ENCODE measurements around the gene GTF3C1. TPM values are rescaled to one million over a fixed set of nuclear protein-coding genes. Genes with fewer than 3 reads are reported as not detected.

GTF3C1 gene
- total and polyA plus RNA-seq, 2 of the 13 experiments (the other 11 are each of a cell fraction or from before 2014, with no cell fraction given) = 29.2 to 72.7 TPM

GRCh38 chr16:27410761-27411160 is 139.0 kb downstream of the GTF3C1 start:
- no TSS peak for BruUV-seq (replicated peaks)
- peaks cover 8% of the 10 kb centered on the region; the same call in 1 of the 2 replicates for H3K9me3 ChIP-seq (ENCODE audit: low read length)
- FAIRE-seq (no peak), DNase-seq (ENCODE audit: low spot score) (no peak), ATAC-seq (no peak)
- H3K4me3 ChIP-seq (replicated peaks in 1 of 3; ENCODE audit: insufficient read depth in 1 of 3, low read depth in 2 of 3, low read length in 3 of 3) = no peak overlapping the region
- POLR2A ChIA-PET = no interaction called here
- intact Hi-C loops (cut with micrococcal nuclease; ENCODE audit: unreplicated experiment) = no loop called here
- WGBS (ENCODE audit: low lambda C conversion rate) = 11% methylated on average over 1 of the region's 1 CpG
- no peak overlapping the region for H2AFZ ChIP-seq (ENCODE audit: low read length)
- CTCF ChIA-PET (ENCODE audit: low intra/inter-chr PET ratio, low total read pairs) = no interaction called here
- H3K9ac ChIP-seq (ENCODE audit: insufficient read depth, low read depth, low read length) = no peak overlapping the region
- no peak overlapping the region for H3K4me2 ChIP-seq (ENCODE audit: low read depth, low read length)
- peaks cover 32% of the 10 kb centered on the region for H3K4me1 ChIP-seq (ENCODE audit: insufficient read depth, low read length)
- no peaks in the 10 kb centered on the region for H3K79me2 ChIP-seq (ENCODE audit: insufficient read depth, low read length)
- H4K20me1 ChIP-seq (ENCODE audit: insufficient read depth, low read length) = no peaks in the 10 kb centered on the region
- TF ChIP-seq MEF2D (CRISPR knock-in tag; IDR thresholded peaks at IDR 0.05) (no peak), ZFP90 (CRISPR knock-in tag; IDR thresholded peaks at IDR 0.05; ENCODE audit: borderline replicate concordance) (no peak), RAD21 (CRISPR knock-in tag; IDR thresholded peaks at IDR 0.05) (no peak), FOXA1 (IDR thresholded peaks at IDR 0.05) (no peak), FOXA1 (CRISPR knock-in tag; IDR thresholded peaks at IDR 0.05) (no peak), ZNF513 (CRISPR knock-in tag; conservative IDR thresholded peaks at IDR 0.05) (no peak), MTA1 (CRISPR knock-in tag; IDR thresholded peaks at IDR 0.05; ENCODE audit: borderline replicate concordance) (no peak), FOSL2 (CRISPR knock-in tag; IDR thresholded peaks at IDR 0.05) (no peak), ZFP37 (CRISPR knock-in tag; IDR thresholded peaks at IDR 0.05; ENCODE audit: borderline replicate concordance) (no peak), GLMP (CRISPR knock-in tag; IDR thresholded peaks at IDR 0.05; ENCODE audit: borderline replicate concordance) (no peak), ZBTB1 (CRISPR knock-in tag; IDR thresholded peaks at IDR 0.05; ENCODE audit: borderline replicate concordance) (no peak)
- H3K36me3 ChIP-seq (replicated peaks in 1 of 2; ENCODE audit: control insufficient read depth in 1 of 2, insufficient read depth in 2 of 2, low read length in 2 of 2) = no peaks in the 10 kb centered on the region
- in situ Hi-C loops (cut with HindIII; ENCODE audit: extremely low pct_ligation_motif_present, low pct_unique_long_range_greater_than_20kb) = no loop called here
- H3K27ac ChIP-seq (ENCODE audit: extremely low read length, insufficient read depth, low read length) = no peak overlapping the region
- peaks cover 0 to 15% of the 10 kb centered on the region in 2 experiments; a peak in 2 of 5 replicates for H3K27me3 ChIP-seq (ENCODE audit: control insufficient read depth in 1 of 2, insufficient read depth in 2 of 2, low read length in 2 of 2)

Other genes with a start within 250 kb of the GTF3C1 start
- gene IL4R, start 235.9 kb downstream of the GTF3C1 start, total RNA-seq (2016; rRNA removed; fragmentation: Illumina TruSeq; extraction: Trizol) = 7.6 and 15.9 TPM in 2 replicates
- gene IL4R, start 235.9 kb downstream of the GTF3C1 start, polyA plus RNA-seq (2011; rRNA removed) = 49.6 and 60.7 TPM in 2 replicates
- 0.17 and 0.64 TPM in 2 replicates for gene IL21R, start 147.7 kb downstream of the GTF3C1 start, total RNA-seq (2016; rRNA removed; fragmentation: Illumina TruSeq; extraction: Trizol)
- gene IL21R, start 147.7 kb downstream of the GTF3C1 start, polyA plus RNA-seq (2011; rRNA removed) = 0.49 and 1.6 TPM in 2 replicates
- gene KATNIP, start 231 bp upstream of the GTF3C1 start, total RNA-seq (2016; rRNA removed; fragmentation: Illumina TruSeq; extraction: Trizol) = 11.8 and 12.0 TPM in 2 replicates
- 9.7 and 13.1 TPM in 2 replicates for gene KATNIP, start 231 bp upstream of the GTF3C1 start, polyA plus RNA-seq (2011; rRNA removed)

Measured in HepG2 (cell line).